SK-N-MC (cell line): ENCODE measurements around the gene TNFAIP2.

Experiments used
- EZH2 ChIP-seq: fragments of 200-600 bp; sonication (generic); IDR thresholded peaks from one replicate; pipeline ENCODE4 v1.6.1; 2017; ENCODE audit warnings: antibody characterized with exemption
- FOXP2 ChIP-seq: optimal IDR thresholded peaks from 2 replicates; pipeline ENCODE3; 2011; ENCODE audit warnings: mild to moderate bottlenecking, moderate library complexity; ENCODE audit not compliant: insufficient read depth; ENCODE audit errors: extremely low read length, control extremely low read depth
- POLR2AphosphoS5 ChIP-seq: IDR thresholded peaks from 2 replicates; pipeline ENCODE4 v1.6.1; 2012; ENCODE audit warnings: mild to moderate bottlenecking, low read depth, low read length, borderline replicate concordance

GRCh38 chr14:103105580-103106150, 17.6 kb upstream of the TNFAIP2 start:
- TF ChIP-seq EZH2 (no peak), POLR2AphosphoS5 (no peak), FOXP2 (no peak)
